ENCODE measurements around the gene DUSP10.

DNA sequence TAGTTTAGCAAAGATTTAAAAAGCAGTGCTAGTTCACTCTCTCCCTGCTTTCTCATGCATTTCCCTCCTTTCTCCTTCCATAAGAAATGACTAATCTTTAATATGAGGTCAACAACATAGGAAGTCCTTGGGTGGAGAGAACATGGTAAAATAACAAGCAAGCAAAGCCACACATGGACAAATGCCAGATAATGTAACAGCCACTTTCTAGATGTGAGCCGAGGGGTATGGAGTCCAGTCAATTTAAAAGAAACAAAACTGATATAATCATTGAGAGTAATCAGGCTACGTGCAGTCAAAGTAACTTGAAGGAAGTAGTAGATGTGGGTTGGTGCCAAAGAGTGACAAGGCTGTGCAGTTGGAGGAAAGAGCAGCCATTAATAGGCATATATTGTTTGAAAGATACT lies 69.6 kb downstream of the DUSP10 start:
- TF ChIP-seq, protein P1, sequence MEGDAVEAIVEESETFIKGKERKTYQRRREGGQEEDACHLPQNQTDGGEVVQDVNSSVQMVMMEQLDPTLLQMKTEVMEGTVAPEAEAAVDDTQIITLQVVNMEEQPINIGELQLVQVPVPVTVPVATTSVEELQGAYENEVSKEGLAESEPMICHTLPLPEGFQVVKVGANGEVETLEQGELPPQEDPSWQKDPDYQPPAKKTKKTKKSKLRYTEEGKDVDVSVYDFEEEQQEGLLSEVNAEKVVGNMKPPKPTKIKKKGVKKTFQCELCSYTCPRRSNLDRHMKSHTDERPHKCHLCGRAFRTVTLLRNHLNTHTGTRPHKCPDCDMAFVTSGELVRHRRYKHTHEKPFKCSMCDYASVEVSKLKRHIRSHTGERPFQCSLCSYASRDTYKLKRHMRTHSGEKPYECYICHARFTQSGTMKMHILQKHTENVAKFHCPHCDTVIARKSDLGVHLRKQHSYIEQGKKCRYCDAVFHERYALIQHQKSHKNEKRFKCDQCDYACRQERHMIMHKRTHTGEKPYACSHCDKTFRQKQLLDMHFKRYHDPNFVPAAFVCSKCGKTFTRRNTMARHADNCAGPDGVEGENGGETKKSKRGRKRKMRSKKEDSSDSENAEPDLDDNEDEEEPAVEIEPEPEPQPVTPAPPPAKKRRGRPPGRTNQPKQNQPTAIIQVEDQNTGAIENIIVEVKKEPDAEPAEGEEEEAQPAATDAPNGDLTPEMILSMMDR (IDR thresholded peaks at IDR 0.05) = no peak
- no peak for TF ChIP-seq POLR2A (IDR thresholded peaks at IDR 0.05)
